Osteocyte (in vitro differentiated cells): ENCODE measurements around the gene SLC8A1. TPM values are rescaled to one million over a fixed set of nuclear protein-coding genes. Genes with fewer than 3 reads are reported as not detected.
A peak's percentile ranks its signal among the peaks of the same experiment; 100 is the strongest.

ENCODE experiments used
- DNase-seq: peaks from one replicate; pipeline ENCODE4 v3.0.0; 2021; ENCODE audit warnings: mixed read lengths; ENCODE audit not compliant: unreplicated experiment; ENCODE audit errors: extremely low spot score
- H3K27ac Mint-ChIP-seq: one replicate; pipeline ENCODE4 v1.8.0; 2021; ENCODE audit warnings: mild to moderate bottlenecking, mixed read lengths; ENCODE audit not compliant: unreplicated experiment
- H3K27me3 Mint-ChIP-seq: one replicate; pipeline ENCODE4 v1.8.0; 2021; ENCODE audit warnings: mixed read lengths; ENCODE audit not compliant: unreplicated experiment
- H3K36me3 Mint-ChIP-seq: one replicate; pipeline ENCODE4 v1.8.0; 2021; ENCODE audit warnings: mixed read lengths; ENCODE audit not compliant: unreplicated experiment
- H3K4me1 Mint-ChIP-seq: one replicate; pipeline ENCODE4 v1.8.0; 2021; ENCODE audit warnings: mixed read lengths; ENCODE audit not compliant: unreplicated experiment
- H3K4me3 Mint-ChIP-seq: one replicate; pipeline ENCODE4 v1.8.0; 2021; ENCODE audit warnings: mild to moderate bottlenecking, moderate library complexity, mixed read lengths; ENCODE audit not compliant: unreplicated experiment
- H3K9me3 Mint-ChIP-seq: one replicate; pipeline ENCODE4 v1.8.0; 2021; ENCODE audit warnings: mixed read lengths; ENCODE audit not compliant: unreplicated experiment
- total RNA-seq: library from RNA; stranded (reverse); gene quantifications from 2 replicates; pipeline ENCODE4 v1.2.1, GENCODE V29; 2021
- TF ChIP-seq, protein P1 (sequence below): fragments of 200-600 bp; sonication (generic); IDR thresholded peaks from 2 replicates; pipeline ENCODE4 v1.5.0; 2021; ENCODE audit warnings: antibody characterized with exemption, mild to moderate bottlenecking, moderate library complexity

The SLC8A1 gene
- total RNA-seq, 1 donor from 2014 or later = 17.3 TPM

DNA sequence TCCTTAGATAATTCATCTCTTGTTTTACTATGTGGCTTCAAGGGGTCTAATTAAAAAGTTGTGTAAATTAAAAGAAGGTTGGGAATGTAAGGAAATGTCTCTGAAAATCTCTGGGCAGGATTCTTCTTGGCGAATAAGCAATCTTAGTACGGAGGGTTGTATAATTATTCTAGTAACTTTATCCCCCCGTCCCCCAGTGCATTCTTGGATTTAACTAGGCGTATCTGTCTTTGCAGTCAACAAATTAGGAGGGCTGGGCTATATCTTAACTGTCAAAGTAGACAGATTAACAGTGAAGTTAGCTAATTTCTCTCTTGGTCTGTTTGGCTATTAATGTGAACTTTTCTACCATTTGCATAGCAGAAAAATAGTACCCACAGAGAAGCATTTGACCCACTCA, 343.0 kb downstream of the SLC8A1 start:
- H3K36me3 Mint-ChIP-seq = no peaks in the 10 kb centered on the region
- no peak overlapping the region for H3K4me3 Mint-ChIP-seq
- TF ChIP-seq, protein P1, sequence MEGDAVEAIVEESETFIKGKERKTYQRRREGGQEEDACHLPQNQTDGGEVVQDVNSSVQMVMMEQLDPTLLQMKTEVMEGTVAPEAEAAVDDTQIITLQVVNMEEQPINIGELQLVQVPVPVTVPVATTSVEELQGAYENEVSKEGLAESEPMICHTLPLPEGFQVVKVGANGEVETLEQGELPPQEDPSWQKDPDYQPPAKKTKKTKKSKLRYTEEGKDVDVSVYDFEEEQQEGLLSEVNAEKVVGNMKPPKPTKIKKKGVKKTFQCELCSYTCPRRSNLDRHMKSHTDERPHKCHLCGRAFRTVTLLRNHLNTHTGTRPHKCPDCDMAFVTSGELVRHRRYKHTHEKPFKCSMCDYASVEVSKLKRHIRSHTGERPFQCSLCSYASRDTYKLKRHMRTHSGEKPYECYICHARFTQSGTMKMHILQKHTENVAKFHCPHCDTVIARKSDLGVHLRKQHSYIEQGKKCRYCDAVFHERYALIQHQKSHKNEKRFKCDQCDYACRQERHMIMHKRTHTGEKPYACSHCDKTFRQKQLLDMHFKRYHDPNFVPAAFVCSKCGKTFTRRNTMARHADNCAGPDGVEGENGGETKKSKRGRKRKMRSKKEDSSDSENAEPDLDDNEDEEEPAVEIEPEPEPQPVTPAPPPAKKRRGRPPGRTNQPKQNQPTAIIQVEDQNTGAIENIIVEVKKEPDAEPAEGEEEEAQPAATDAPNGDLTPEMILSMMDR = no peak
- no peaks in the 10 kb centered on the region for H3K27me3 Mint-ChIP-seq
- H3K27ac Mint-ChIP-seq = no peak overlapping the region
- peaks cover 32% of the 10 kb centered on the region for H3K4me1 Mint-ChIP-seq
- no peak for DNase-seq
- peaks cover 8% of the 10 kb centered on the region for H3K9me3 Mint-ChIP-seq

DNA sequence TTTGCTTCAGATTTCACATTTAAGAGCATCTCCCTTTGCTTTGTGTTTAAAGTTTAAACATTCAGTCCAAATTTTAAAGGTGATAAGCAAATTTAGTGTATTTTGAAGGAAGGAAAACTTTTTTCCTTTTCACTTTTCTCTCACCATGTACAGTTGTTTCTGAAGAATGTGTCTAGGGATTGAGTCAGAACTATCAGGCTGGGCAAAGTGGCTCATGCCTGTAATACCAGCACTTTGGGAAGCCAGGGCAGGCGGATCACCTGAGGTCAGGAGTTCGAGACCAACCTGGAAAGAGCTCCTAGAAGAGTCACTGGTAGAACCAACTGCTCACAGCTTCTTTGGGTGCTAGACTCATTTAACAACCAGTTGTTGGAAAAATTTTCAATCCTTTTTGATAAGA, 345.8 kb downstream of the SLC8A1 start:
- Mint-ChIP-seq H3K27me3 (no peaks in the 10 kb centered on the region), H3K27ac (peak overlapping the region; percentile 52), H3K9me3 (no peaks in the 10 kb centered on the region), H3K4me3 (no peak overlapping the region), H3K4me1 (peaks cover 43% of the 10 kb centered on the region), H3K36me3 (no peaks in the 10 kb centered on the region)
- no peak for DNase-seq
- TF ChIP-seq, protein P1 = no peak

DNA sequence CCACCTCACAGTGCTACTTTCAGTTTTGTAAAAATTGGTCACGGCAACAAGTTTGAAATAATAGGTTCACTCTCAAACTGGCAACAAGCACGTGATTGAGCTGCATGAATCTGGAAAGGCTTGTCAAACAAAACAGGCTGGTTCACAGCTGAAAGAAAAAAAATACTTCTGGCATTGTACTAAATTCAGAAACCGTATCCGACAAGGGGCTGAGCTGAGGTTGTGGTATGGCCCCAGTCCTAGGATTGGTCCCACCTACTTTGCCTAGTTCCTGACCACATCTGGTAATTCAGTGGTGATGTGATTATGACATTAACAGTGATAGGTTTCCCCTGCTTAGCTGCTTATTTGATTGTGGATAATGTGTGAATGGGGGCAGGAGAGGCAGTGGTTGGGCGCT, 346.3 kb downstream of the SLC8A1 start:
- TF ChIP-seq, protein P1 = no peak
- no peaks in the 10 kb centered on the region for H3K36me3 Mint-ChIP-seq
- no peaks in the 10 kb centered on the region for H3K9me3 Mint-ChIP-seq
- H3K27ac Mint-ChIP-seq = no peak overlapping the region
- no peaks in the 10 kb centered on the region for H3K27me3 Mint-ChIP-seq
- DNase-seq = no peak
- H3K4me1 Mint-ChIP-seq = peaks cover 47% of the 10 kb centered on the region
- no peak overlapping the region for H3K4me3 Mint-ChIP-seq

DNA sequence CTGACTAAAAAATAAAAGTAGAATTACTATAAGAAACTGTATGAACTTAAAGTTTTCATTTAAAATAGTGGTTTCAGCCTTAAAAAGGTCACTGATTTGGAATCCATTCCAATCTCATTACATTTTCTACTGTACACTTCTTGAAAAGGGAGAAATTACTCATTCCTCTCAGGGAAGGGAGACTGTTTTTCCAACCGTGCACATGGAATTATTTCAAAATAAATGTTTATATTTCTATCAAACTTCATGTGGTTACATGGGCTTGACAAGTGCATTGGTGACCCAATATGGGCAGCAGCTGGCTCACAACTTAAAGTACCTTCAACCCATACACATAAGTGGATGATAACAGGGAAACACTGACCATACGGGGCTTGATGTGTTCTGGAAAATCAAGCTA, 348.3 kb downstream of the SLC8A1 start:
- Mint-ChIP-seq H3K27ac (peak overlapping the region; percentile 91), H3K27me3 (no peaks in the 10 kb centered on the region), H3K36me3 (no peaks in the 10 kb centered on the region), H3K4me1 (peaks cover 65% of the 10 kb centered on the region), H3K9me3 (no peaks in the 10 kb centered on the region), H3K4me3 (no peak overlapping the region)
- no peak for DNase-seq
- TF ChIP-seq, protein P1 = no peak

DNA sequence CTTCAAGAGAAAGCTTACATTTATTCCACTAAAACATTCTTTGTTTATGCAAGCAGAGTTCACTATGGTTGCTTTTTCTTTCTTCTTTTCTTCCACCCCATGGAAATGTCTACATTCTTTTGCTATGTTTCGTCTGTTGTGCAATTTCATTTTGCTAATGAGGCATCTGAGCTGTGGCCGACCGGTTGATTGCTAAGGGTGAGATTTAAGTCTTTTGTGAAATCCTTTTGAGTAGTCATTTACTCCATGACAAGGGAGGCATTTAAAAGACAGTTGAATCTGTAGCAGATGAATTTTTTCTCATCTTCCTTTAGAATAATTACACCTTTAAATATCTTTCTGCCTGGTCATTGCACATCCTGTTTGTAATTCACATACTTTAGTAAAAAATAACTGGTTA, 348.7 kb downstream of the SLC8A1 start:
- Mint-ChIP-seq H3K9me3 (no peaks in the 10 kb centered on the region), H3K36me3 (no peaks in the 10 kb centered on the region), H3K4me1 (peaks cover 69% of the 10 kb centered on the region), H3K27me3 (no peaks in the 10 kb centered on the region), H3K27ac (peak overlapping the region; percentile 91), H3K4me3 (peak overlapping the region; percentile 43)
- TF ChIP-seq, protein P1 = no peak
- no peak for DNase-seq
